Gastroesophageal sphincter (tissue), 3 donors: Measurements from ENCODE around the gene APLF.

ENCODE experiments used
- CTCF ChIP-seq, 4 experiments: fragments of 200-600 bp in 2 of 4; fragments of 450-650 bp in 2 of 4; sonication (generic) in 1 of 4; IDR thresholded peaks; one replicate each; pipeline ENCODE4 v1.5.1; 2017 to 2019; ENCODE audit warnings: antibody characterized with exemption in 4 of 4, mild to moderate bottlenecking in 2 of 4, moderate library complexity in 2 of 4
- POLR2A ChIP-seq, 2 donors: fragments of 450-650 bp; IDR thresholded peaks; one replicate each; pipeline ENCODE4 v1.6.1; 2017; ENCODE audit warnings: antibody characterized with exemption in 2 of 2, mild to moderate bottlenecking in 2 of 2, moderate library complexity in 1 of 2

GRCh38 chr2:68620772-68621171 is 153.4 kb downstream of the APLF start:
- TF ChIP-seq CTCF (IDR thresholded peaks at IDR 0.05), result no peak
- TF ChIP-seq POLR2A (IDR thresholded peaks at IDR 0.05), result no peak
